Tongue (tissue), 2 donors: ENCODE data around the gene FZD10. TPM values are rescaled to one million over a fixed set of nuclear protein-coding genes. Genes with fewer than 3 reads are reported as not detected.

Source experiments
- DNase-seq: peaks from one replicate; pipeline ENCODE4 v3.0.0-alpha.2; 2015
- total RNA-seq: library from RNA; depleted of rRNA; stranded (reverse); fragments of >200 nt; gene quantifications from one replicate; pipeline ENCODE4 v1.2.3, GENCODE V29; 2014

The FZD10 gene
- total RNA-seq, 1 donor from 2014 or later = 10.1 TPM

GRCh38 chr12:130213249-130213648, 51.0 kb downstream of the FZD10 start:
- DNase-seq = no peak

- DNase-seq = peak; percentile 22
Measured at GRCh38 chr12:130214686-130215395, 52.6 kb downstream of the FZD10 start.

Other genes starting within 250 kb of the FZD10 start
- not detected for gene PIWIL1, start 175.4 kb downstream of the FZD10 start, total RNA-seq